GM19452 (cell line): Measurements from ENCODE around the gene MXD4.
"Not testable (repeated sequence)": the region's sequence is repeated elsewhere in the genome, so short reads cannot be mapped to it uniquely, and the experiment has no call there.

ENCODE experiments used
- ATAC-seq: cut with Tn5 transposase; IDR thresholded peaks from one replicate; pipeline ENCODE4 v1.9.1; 2021; ENCODE audit not compliant: unreplicated experiment

Gene MXD4

GRCh38 chr4:2275546-2276251 is 13.8 kb upstream of the MXD4 start:
- ATAC-seq = no peak

GRCh38 chr4:2275044-2275397 is 13.1 kb upstream of the MXD4 start:
- not testable (repeated sequence) for ATAC-seq

- no peak for ATAC-seq
Measured at GRCh38 chr4:2274320-2275043, 12.6 kb upstream of the MXD4 start.

GRCh38 chr4:2273657-2274319 is 11.9 kb upstream of the MXD4 start:
- no peak for ATAC-seq

- no peak for ATAC-seq
Measured at GRCh38 chr4:2273221-2273620, 11.3 kb upstream of the MXD4 start.

GRCh38 chr4:2272828-2273120 is 10.9 kb upstream of the MXD4 start:
- no peak for ATAC-seq

GRCh38 chr4:2272026-2272827 is 10.3 kb upstream of the MXD4 start:
- no peak for ATAC-seq

GRCh38 chr4:2271279-2272025 is 9.5 kb upstream of the MXD4 start:
- ATAC-seq = no peak

GRCh38 chr4:2270341-2271165 is 8.6 kb upstream of the MXD4 start:
- no peak for ATAC-seq

- no peak for ATAC-seq
Measured at GRCh38 chr4:2269618-2270163, 7.8 kb upstream of the MXD4 start.

GRCh38 chr4:2269206-2269531 is 7.3 kb upstream of the MXD4 start:
- ATAC-seq = no peak

GRCh38 chr4:2268357-2269205 is 6.7 kb upstream of the MXD4 start:
- no peak for ATAC-seq

- ATAC-seq = no peak
Measured at GRCh38 chr4:2267841-2268240, 5.9 kb upstream of the MXD4 start.

GRCh38 chr4:2267320-2267811 is 5.5 kb upstream of the MXD4 start:
- no peak for ATAC-seq

- ATAC-seq = no peak
Measured at GRCh38 chr4:2266821-2267220, 4.9 kb upstream of the MXD4 start.

- no peak for ATAC-seq
Measured at GRCh38 chr4:2266181-2266580, 4.3 kb upstream of the MXD4 start.

- ATAC-seq = no peak
Measured at GRCh38 chr4:2265113-2266110, 3.5 kb upstream of the MXD4 start.
